HCT116 (cell line): ENCODE data around the gene STPG2. TPM values are rescaled to one million over a fixed set of nuclear protein-coding genes. Genes with fewer than 3 reads are reported as not detected.

ENCODE experiments used
- ATAC-seq: fragments of 200-7000 bp; cut with Tn5 transposase; 2 replicates; pipeline ENCODE4 v1.9.1; 2020; ENCODE audit warnings: mild to moderate bottlenecking, moderate library complexity
- BruUV-seq: library from RNA; stranded (reverse); fragments of 400-500 nt; replicated peaks from 2 replicates; lab custom pipeline; 2021; lab: Mats Ljungman, UMichigan
- CTCF ChIA-PET: fragments of 300-600 bp; sonication (Branson Sonifier 250); formaldehyde crosslinking; loops from one replicate; lab custom pipeline; 2021; ENCODE audit warnings: antibody characterized with exemption; lab: Charles Lee
- POLR2A ChIA-PET: fragments of 300-600, 350-600 bp; sonication (Branson Sonifier 250); formaldehyde crosslinking; loops from one replicate; lab custom pipeline; 2021; ENCODE audit warnings: antibody characterized with exemption; lab: Charles Lee
- RAD21 ChIA-PET, 2 experiments: fragments of 300-600 bp; sonication (Branson Sonifier 250); formaldehyde crosslinking; loops; one replicate each; lab custom pipeline; 2023; ENCODE audit warnings: low total read pairs in 2 of 2; ENCODE audit not compliant: uncharacterized antibody in 2 of 2, unreplicated experiment in 2 of 2, low non-redundant PET in 1 of 2; lab: Charles Lee
- DNase-seq: peaks from one replicate; pipeline ENCODE4 v3.0.0-alpha.2; 2010; ENCODE audit warnings: low read depth, low spot score
- H2AFZ ChIP-seq: fragments of 200-600 bp; shearing (Covaris generic), sonication (generic); 2 replicates; pipeline ENCODE4 v1.6.1; 2017; ENCODE audit warnings: low read depth, mixed run types, mixed read lengths, antibody characterized with exemption, low read length; ENCODE audit not compliant: poor library complexity, severe bottlenecking
- H3K27ac ChIP-seq: 2 replicates; pipeline ENCODE4 v1.5.1; 2012; ENCODE audit warnings: low read depth, low read length
- H3K27me3 ChIP-seq: fragments of 200-600 bp; sonication (generic); 2 replicates; pipeline ENCODE4 v1.6.1; 2016; ENCODE audit warnings: mixed run types, low read length, mixed read lengths; ENCODE audit not compliant: insufficient read depth
- H3K36me3 ChIP-seq, 2 experiments: fragments of 200-500 bp in 1 of 2; fragments of 200-600 bp in 1 of 2; sonication (Bioruptor generic) in 1 of 2; sonication (generic) in 1 of 2; 2 replicates each; pipeline versions ENCODE4 v1.5.1 to v1.6.1; 2014 to 2016; ENCODE audit warnings: low read length in 2 of 2, inconsistent platforms in 1 of 2, mixed read lengths in 1 of 2, mixed run types in 1 of 2; ENCODE audit not compliant: insufficient read depth in 2 of 2, control insufficient read depth in 1 of 2
- H3K4me1 ChIP-seq, 2 experiments: fragments of 200-600 bp in 1 of 2; sonication (generic) in 1 of 2; 2 replicates each; pipeline versions ENCODE4 v1.5.1 to v1.6.1; 2012 to 2017; ENCODE audit warnings: low read length in 2 of 2, inconsistent platforms in 1 of 2, mild to moderate bottlenecking in 1 of 2, mixed read lengths in 1 of 2, mixed run types in 1 of 2, moderate library complexity in 1 of 2; ENCODE audit not compliant: insufficient read depth in 2 of 2, control insufficient read depth in 1 of 2
- H3K4me2 ChIP-seq: fragments of 200-600 bp; sonication (generic); 2 replicates; pipeline ENCODE4 v1.6.1; 2017; ENCODE audit warnings: mixed run types, low read length, mixed read lengths
- H3K4me3 ChIP-seq, 2 experiments: fragments of 200-600 bp in 1 of 2; sonication (generic) in 1 of 2; replicated peaks in 1 of 2; 2 replicates each; pipeline ENCODE4 v1.5.1; 2011 to 2016; ENCODE audit warnings: low read length in 2 of 2, control low read depth in 1 of 2, low read depth in 1 of 2, mild to moderate bottlenecking in 1 of 2, mixed read lengths in 1 of 2, mixed run types in 1 of 2
- H3K79me2 ChIP-seq: fragments of 200-600 bp; sonication (generic); 2 replicates; pipeline ENCODE4 v1.6.1; 2017; ENCODE audit warnings: mild to moderate bottlenecking, mixed run types, low read length, moderate library complexity, mixed read lengths; ENCODE audit not compliant: insufficient read depth
- H3K9ac ChIP-seq: fragments of 200-600 bp; sonication (generic); 2 replicates; pipeline ENCODE4 v1.6.1; 2016; ENCODE audit warnings: low read length, mixed read lengths
- H3K9me2 ChIP-seq: fragments of 200-600 bp; sonication (generic), shearing (Covaris generic); 2 replicates; pipeline ENCODE4 v1.6.1; 2017; ENCODE audit warnings: mixed run types, mild to moderate bottlenecking, moderate library complexity; ENCODE audit not compliant: insufficient read depth
- H3K9me3 ChIP-seq, 2 experiments: fragments of 200-500 bp in 1 of 2; fragments of 200-600 bp in 1 of 2; sonication (Bioruptor generic) in 1 of 2; sonication (generic) in 1 of 2; 2 replicates each; pipeline ENCODE4 v1.6.1; 2014 to 2017; ENCODE audit warnings: low read length in 2 of 2, mixed read lengths in 2 of 2, inconsistent platforms in 1 of 2, low read depth in 1 of 2, mild to moderate bottlenecking in 1 of 2, mixed run types in 1 of 2, moderate library complexity in 1 of 2; ENCODE audit not compliant: control insufficient read depth in 1 of 2, insufficient read depth in 1 of 2
- H4K20me1 ChIP-seq: fragments of 200-600 bp; sonication (generic), shearing (Covaris generic); 2 replicates; pipeline ENCODE4 v1.6.1; 2017; ENCODE audit warnings: mixed run types, mild to moderate bottlenecking, moderate library complexity; ENCODE audit not compliant: insufficient read depth
- CEBPB ChIP-seq: IDR thresholded peaks from 2 replicates; pipeline ENCODE4 v1.6.1; 2012; ENCODE audit warnings: low read depth
- EZH2phosphoT487 ChIP-seq: fragments of 200-600 bp; IDR thresholded peaks from 2 replicates; pipeline ENCODE4 v1.6.1; 2018; ENCODE audit warnings: antibody characterized with exemption, borderline replicate concordance
- JUND ChIP-seq: IDR thresholded peaks from 2 replicates; pipeline ENCODE4 v1.6.1; 2012
- POLR2AphosphoS5 ChIP-seq: IDR thresholded peaks from 2 replicates; pipeline ENCODE4 v1.6.1; 2011; ENCODE audit warnings: mild to moderate bottlenecking, low read depth, low read length, moderate library complexity
- SP1 ChIP-seq: IDR thresholded peaks from 2 replicates; pipeline ENCODE4 v1.6.1; 2012; ENCODE audit warnings: low read depth
- TCF7L2 ChIP-seq: IDR thresholded peaks from 2 replicates; pipeline ENCODE4 v1.7.0; 2011; ENCODE audit warnings: borderline replicate concordance, inconsistent platforms; ENCODE audit not compliant: insufficient read depth, insufficient read length; ENCODE audit errors: extremely low read depth
- YY1 ChIP-seq: IDR thresholded peaks from 2 replicates; pipeline ENCODE4 v1.6.1; 2011; ENCODE audit warnings: low read length, low read depth, moderate library complexity, mild to moderate bottlenecking; ENCODE audit not compliant: insufficient replicate concordance; ENCODE audit errors: extremely low read depth
- ZBTB33 ChIP-seq: IDR thresholded peaks from 2 replicates; pipeline ENCODE4 v1.6.1; 2011; ENCODE audit warnings: mild to moderate bottlenecking, low read length, moderate library complexity; ENCODE audit not compliant: insufficient replicate concordance; ENCODE audit errors: extremely low read depth
- ZFX ChIP-seq: fragments of 450-650 bp; IDR thresholded peaks from 2 replicates; pipeline ENCODE4 v1.6.1; 2017
- intact Hi-C: fragments of 100-400 bp; cut with micrococcal nuclease; formaldehyde crosslinking; loops from 2 replicates; pipeline ENCODE4 v1.10.0; 2022
- total RNA-seq: library from RNA; stranded (reverse); gene quantifications from one replicate; pipeline ENCODE4 v1.2.1, GENCODE V29; 2021; ENCODE audit not compliant: unreplicated experiment
- TF ChIP-seq, protein P1 (sequence below), 3 experiments: fragments of 200-600 bp in 1 of 3; sonication (generic) in 1 of 3; IDR thresholded peaks in 2 of 3; conservative IDR thresholded peaks in 1 of 3; 2 replicates each; pipeline ENCODE4 v1.5.1; 2012 to 2017; ENCODE audit warnings: low read depth in 2 of 3, low read length in 2 of 3, antibody characterized with exemption in 1 of 3, borderline replicate concordance in 1 of 3, control low read depth in 1 of 3, mild to moderate bottlenecking in 1 of 3, mixed read lengths in 1 of 3, mixed run types in 1 of 3, moderate library complexity in 1 of 3; ENCODE audit not compliant: insufficient read depth in 1 of 3

The STPG2 gene
- total RNA-seq, 1 experiment from 2014 or later: not detected

DNA sequence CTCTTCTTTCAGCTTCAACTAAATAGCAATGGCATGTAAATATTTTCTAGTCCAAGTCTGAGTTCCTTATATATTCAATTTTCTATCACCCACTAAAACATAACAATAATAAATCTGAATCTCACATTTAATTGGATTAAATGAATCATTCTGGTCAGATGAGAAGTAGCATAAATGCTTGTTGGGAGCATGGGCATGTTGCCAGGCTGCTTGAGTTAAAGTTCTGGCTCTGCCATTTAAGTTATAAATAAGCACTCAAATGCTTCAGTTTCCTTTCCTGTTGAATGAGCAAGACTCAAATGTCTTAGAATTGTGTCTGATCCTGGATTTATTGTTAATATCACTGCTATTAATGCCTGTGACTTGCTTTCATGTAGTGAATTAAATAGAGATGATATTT, 496.3 kb downstream of the STPG2 start:
- H2AFZ ChIP-seq: no peak overlapping the region
- ChIA-PET CTCF (no interaction called here), POLR2A (no interaction called here)
- no peak for ATAC-seq
- no peak for TF ChIP-seq ZBTB33
- TF ChIP-seq, all 23 proteins: peak for 0
- no peaks in the 10 kb centered on the region for H3K27me3 ChIP-seq
- no peak overlapping the region for H3K9ac ChIP-seq
- no peaks in the 10 kb centered on the region for H4K20me1 ChIP-seq
- no peak overlapping the region for H3K4me3 ChIP-seq
- no TSS peak for BruUV-seq
- intact Hi-C loops: no loop called here
- H3K27ac ChIP-seq: no peak overlapping the region
- no peaks in the 10 kb centered on the region for H3K9me3 ChIP-seq
- no peaks in the 10 kb centered on the region for H3K79me2 ChIP-seq
- no peaks in the 10 kb centered on the region for H3K4me1 ChIP-seq
- RAD21 ChIA-PET: no interaction called here
- no peaks in the 10 kb centered on the region for H3K9me2 ChIP-seq
- no peak for DNase-seq
- H3K4me2 ChIP-seq: no peak overlapping the region
- H3K36me3 ChIP-seq: no peaks in the 10 kb centered on the region

GRCh38 chr4:97645071-97645821, 498.0 kb downstream of the STPG2 start:
- H4K20me1 ChIP-seq: no peaks in the 10 kb centered on the region
- no peak overlapping the region for H3K9ac ChIP-seq
- H3K27ac ChIP-seq: no peak overlapping the region
- DNase-seq: no peak
- H3K36me3 ChIP-seq: no peaks in the 10 kb centered on the region
- CTCF ChIA-PET: no interaction called here
- TF ChIP-seq, protein P1, sequence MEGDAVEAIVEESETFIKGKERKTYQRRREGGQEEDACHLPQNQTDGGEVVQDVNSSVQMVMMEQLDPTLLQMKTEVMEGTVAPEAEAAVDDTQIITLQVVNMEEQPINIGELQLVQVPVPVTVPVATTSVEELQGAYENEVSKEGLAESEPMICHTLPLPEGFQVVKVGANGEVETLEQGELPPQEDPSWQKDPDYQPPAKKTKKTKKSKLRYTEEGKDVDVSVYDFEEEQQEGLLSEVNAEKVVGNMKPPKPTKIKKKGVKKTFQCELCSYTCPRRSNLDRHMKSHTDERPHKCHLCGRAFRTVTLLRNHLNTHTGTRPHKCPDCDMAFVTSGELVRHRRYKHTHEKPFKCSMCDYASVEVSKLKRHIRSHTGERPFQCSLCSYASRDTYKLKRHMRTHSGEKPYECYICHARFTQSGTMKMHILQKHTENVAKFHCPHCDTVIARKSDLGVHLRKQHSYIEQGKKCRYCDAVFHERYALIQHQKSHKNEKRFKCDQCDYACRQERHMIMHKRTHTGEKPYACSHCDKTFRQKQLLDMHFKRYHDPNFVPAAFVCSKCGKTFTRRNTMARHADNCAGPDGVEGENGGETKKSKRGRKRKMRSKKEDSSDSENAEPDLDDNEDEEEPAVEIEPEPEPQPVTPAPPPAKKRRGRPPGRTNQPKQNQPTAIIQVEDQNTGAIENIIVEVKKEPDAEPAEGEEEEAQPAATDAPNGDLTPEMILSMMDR (IDR thresholded peaks at IDR 0.05 in 2 of 3, conservative IDR thresholded peaks at IDR 0.05 in 1 of 3; ENCODE audit: borderline replicate concordance in 1 of 3, insufficient read depth in 1 of 3, low read depth in 2 of 3, low read length in 2 of 3): no peak
- no peak for TF ChIP-seq JUND
- no peak for TF ChIP-seq SP1
- no peak for TF ChIP-seq EZH2phosphoT487
- TF ChIP-seq CEBPB: no peak
- no peak for TF ChIP-seq ZFX
- no peak for TF ChIP-seq TCF7L2
- no peak for TF ChIP-seq POLR2AphosphoS5
- TF ChIP-seq YY1: no peak
- TF ChIP-seq, all 23 proteins: peak for 0
- no peaks in the 10 kb centered on the region for H3K79me2 ChIP-seq
- intact Hi-C loops: no loop called here
- no peak overlapping the region for H2AFZ ChIP-seq
- no peak overlapping the region for H3K4me3 ChIP-seq
- RAD21 ChIA-PET: interaction anchor here in 1 of 2 experiments (0.7 kb wide), 1 partner anchor 72 kb away, joined by 4 read pairs; no protein-coding TSS in a partner anchor
- no peaks in the 10 kb centered on the region for H3K9me2 ChIP-seq
- no peak overlapping the region for H3K4me2 ChIP-seq
- H3K9me3 ChIP-seq: no peaks in the 10 kb centered on the region
- no peak for ATAC-seq
- POLR2A ChIA-PET: no interaction called here
- no peaks in the 10 kb centered on the region for H3K27me3 ChIP-seq
- no peaks in the 10 kb centered on the region for H3K4me1 ChIP-seq
- no TSS peak for BruUV-seq
